ENCODE results near the gene OR4D1.

The OR4D1 gene

DNA sequence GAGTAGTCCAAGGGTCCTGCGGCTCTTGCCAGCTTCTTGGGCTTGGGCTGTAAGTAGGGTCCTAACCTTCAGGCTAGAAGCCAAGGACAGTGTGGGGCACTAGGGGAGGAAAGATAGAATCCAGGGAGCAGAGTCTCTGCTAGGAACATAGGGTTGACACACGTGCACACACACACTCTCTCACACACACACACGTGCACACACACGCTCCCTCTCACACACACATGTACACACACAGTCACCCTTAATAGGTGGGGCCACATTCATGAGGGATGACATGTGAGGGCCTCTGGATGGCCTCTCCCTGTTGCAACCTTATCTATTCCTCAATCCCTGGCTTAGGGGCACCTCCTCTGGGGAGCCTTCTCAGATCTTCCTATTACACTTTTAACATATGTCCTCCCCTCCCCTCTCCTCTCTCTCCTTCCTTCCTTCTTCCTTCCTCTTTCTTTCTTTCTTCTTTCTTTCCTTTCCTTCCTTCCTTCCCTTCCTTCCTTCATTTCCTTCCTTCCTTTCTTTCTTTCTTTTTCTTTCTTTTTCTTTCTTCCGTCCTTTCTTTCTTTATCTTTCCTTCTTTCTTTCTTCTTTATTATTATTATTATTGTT is 47.4 kb downstream of the OR4D1 start:
- DNase-seq, result no peak

DNA sequence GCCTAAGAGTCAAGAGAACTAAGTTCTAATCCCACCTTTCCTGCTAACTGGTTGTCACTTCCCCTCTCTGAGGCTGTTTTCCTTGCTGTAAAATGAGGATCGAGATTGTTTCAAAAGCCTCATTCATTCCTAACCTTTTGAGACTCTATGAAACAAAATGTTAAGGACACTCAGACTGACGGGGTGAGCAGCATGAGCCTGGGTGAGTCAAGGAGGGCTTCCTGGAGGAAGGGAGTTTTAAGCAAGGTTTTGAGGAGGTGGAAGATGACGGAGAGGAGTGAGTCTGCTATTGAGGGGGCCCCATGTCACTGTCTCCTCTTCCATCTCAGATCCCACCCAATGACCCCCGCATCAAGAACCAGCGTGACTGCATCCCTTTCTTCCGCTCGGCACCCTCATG is 48.4 kb downstream of the OR4D1 start:
- DNase-seq, result no peak

DNA sequence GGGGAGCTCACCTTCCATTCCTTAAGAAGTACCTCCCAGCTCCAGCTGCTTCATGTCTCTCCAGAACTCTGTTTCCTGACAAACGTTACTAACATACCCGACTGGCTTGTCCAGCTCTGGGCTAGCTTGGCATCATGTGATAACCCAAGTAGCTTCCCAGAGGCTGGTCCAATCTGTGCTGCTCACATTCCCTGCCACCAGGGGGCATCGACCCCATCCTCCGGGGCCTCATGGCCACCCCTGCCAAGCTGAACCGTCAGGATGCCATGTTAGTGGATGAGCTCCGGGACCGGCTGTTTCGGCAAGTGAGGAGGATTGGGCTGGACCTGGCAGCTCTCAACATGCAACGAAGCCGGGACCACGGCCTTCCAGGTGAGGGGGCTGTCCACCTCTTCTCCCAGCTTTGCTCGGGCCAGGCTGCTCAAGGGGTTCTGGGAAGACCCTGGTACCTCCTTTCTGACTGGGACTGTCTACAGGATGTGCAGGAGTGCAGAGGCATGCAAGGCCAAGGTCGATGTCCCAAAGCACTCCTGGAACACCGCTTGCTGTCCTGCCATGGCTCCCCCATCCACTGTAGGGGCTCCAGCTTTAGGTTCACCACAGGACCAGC is 51.9 kb downstream of the OR4D1 start:
- DNase-seq, result no peak

DNA sequence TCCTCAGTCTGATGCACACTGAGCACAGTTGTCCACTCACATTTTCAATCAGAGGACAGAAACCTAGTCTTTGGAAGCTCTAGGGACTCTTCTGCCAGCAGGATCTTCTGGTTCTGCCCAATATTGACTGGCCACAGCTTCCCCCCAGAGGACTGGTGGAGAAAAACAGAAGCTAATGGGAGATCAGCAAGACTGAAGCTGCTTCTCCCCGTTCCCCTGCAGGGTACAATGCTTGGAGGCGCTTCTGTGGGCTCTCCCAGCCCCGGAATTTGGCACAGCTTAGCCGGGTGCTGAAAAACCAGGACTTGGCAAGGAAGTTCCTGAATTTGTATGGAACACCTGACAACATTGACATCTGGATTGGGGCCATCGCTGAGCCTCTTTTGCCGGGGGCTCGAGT is 54.7 kb downstream of the OR4D1 start:
- no peak for DNase-seq

DNA sequence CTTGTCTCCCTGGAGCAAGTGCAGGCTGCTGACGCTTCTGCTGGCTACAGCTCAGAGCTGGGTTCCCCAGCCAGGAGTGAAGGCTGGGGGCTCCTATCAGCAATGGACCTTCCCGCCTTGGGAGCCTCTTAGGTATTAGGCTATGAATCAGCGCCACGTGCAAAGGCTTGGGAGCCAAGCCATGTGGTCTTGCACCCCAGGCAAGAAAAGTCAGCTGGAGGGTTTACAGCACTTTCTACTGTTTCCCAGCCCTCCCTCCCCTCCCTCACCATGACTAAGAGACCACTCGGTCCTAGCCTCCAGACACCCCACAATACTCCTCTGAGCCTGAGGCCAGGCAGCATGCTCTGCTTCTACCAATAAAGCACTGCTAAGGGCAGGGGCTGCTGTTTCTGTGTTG is 56.6 kb downstream of the OR4D1 start:
- DNase-seq, result no peak

DNA sequence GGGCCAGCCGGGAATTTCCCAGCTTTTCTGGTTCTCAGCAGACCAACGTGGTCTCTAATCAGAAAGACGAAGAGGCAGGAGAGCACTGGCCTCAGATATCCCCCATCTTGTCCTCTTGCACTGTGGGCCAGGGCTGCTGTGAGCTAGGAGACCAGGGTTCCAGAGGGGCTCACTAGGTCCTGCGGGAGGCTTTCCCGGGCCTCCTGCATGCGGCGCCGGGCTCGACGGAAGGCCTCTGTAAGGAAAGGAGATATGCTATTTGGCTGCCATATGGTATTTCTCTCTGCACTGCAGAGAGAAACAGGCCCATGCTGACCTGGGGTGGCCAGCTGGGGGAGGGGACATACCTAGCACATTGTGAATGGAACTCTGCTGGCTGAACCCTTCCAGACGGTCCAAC is 57.8 kb downstream of the OR4D1 start:
- no peak for DNase-seq

DNA sequence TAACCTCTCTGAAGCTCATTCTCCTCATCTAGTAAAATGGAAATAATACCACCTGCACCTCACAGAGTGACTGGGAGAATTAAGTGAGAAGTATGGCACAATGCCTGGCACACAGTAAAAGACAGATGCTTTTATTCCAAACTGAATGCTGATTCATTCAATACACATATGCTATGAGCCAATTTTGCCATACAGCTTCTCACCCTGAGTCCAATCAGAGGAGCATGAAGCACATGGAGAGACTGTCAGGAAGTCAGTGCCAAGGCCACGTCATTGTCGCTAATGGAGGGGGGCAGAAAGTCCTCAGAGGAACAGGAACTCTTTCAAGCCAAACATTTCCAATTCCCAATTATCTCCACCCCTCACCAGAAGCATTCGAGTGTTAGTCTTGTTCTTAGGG is 59.3 kb downstream of the OR4D1 start:
- no peak for DNase-seq

DNA sequence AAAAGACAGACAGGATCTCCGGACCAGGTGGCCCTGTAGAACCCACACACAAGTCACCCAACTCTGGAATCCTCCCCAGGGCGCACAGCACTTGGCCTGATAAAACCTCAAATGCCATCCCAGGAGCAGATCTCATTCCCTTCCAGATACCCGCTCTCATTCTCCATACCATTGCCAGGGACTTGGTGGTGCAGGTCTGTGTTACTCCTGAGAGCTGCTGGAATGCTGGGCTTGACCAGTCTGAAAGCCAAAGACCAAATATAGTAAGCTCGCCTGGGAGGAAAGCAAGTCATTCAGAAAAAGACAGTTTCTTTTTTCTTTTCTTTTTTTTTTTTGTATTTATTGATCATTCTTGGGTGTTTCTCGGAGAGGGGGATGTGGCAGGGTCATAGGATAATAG is 60.2 kb downstream of the OR4D1 start:
- DNase-seq, result no peak

All from activated gamma-delta T cell (primary cell).